A549 (cell line): Measurements from ENCODE around the gene ORM1. TPM values are rescaled to one million over a fixed set of nuclear protein-coding genes. Genes with fewer than 3 reads are reported as not detected.
"Not testable (repeated sequence)": the region's sequence is repeated elsewhere in the genome, so short reads cannot be mapped to it uniquely, and the experiment has no call there.

Source experiments
- ATAC-seq, 2 experiments: fragments of 200-7000 bp in 1 of 2; fragments of >200 bp in 1 of 2; cut with Nextera tagmentation in 1 of 2; cut with Tn5 transposase in 1 of 2; 3 replicates each; pipeline versions ENCODE4 v1.8.0 to v1.9.1; 2018 to 2020; ENCODE audit warnings: mild to moderate bottlenecking in 1 of 2, moderate library complexity in 1 of 2
- CTCF ChIA-PET: fragments of 300-600 bp; sonication (Branson Sonifier 250); formaldehyde crosslinking; extraction: SDS; loops from one replicate; lab custom pipeline; 2021; ENCODE audit warnings: antibody characterized with exemption, inconsistent platforms; lab: Yijun Ruan, JAX
- POLR2A ChIA-PET: fragments of 350-600 bp; formaldehyde crosslinking; extraction: SDS; loops from one replicate; lab custom pipeline; 2021; ENCODE audit warnings: antibody characterized with exemption, inconsistent platforms; lab: Yijun Ruan, JAX
- DNase-seq, 2 experiments: peaks; one replicate each; pipeline versions ENCODE4 v3.0.0 to v3.0.0-alpha.2; 2011 to 2016; ENCODE audit warnings: low read depth in 1 of 2, low spot score in 1 of 2
- FAIRE-seq: peaks from 2 replicates; lab custom pipeline; 2011; peaks lifted over from hg19 to GRCh38; lab: Jason Lieb, UNC
- H3K27ac ChIP-seq, 2 experiments: fragments of >200 bp; sonication (Bioruptor Twin); formaldehyde crosslinking; 3 replicates each; pipeline ENCODE4 v1.5.1; 2016 to 2017
- H3K4me1 ChIP-seq: fragments of >200 bp; sonication (Bioruptor Twin); formaldehyde crosslinking; 3 replicates; pipeline ENCODE4 v1.6.1; 2016
- H3K4me2 ChIP-seq: fragments of >200 bp; sonication (Bioruptor Twin); formaldehyde crosslinking; 3 replicates; pipeline ENCODE4 v1.6.1; 2016
- H3K4me3 ChIP-seq: fragments of >200 bp; sonication (Bioruptor Twin); formaldehyde crosslinking; 3 replicates; pipeline ENCODE4 v1.5.1; 2016
- H3K9me3 ChIP-seq: fragments of >200 bp; sonication (Bioruptor Twin); formaldehyde crosslinking; 3 replicates; pipeline ENCODE4 v1.6.1; 2016
- FOSL2 ChIP-seq, 2 experiments: fragments of 450-650 bp in 1 of 2; fragments of >200 bp in 1 of 2; sonication (Bioruptor Twin) in 1 of 2; formaldehyde crosslinking; IDR thresholded peaks; 2 replicates each; pipeline versions ENCODE4 v1.5.0 to v1.6.1; 2016 to 2020; ENCODE audit warnings: mild to moderate bottlenecking in 1 of 2, moderate library complexity in 1 of 2
- HOXB5 ChIP-seq: fragments of 250-450 bp; sonication (Bioruptor Pico); IDR thresholded peaks from 2 replicates; pipeline ENCODE4 v1.5.0; 2020; ENCODE audit warnings: mild to moderate bottlenecking, moderate library complexity
- MYC ChIP-seq: IDR thresholded peaks from 2 replicates; pipeline ENCODE4 v1.6.1; 2012; ENCODE audit warnings: mild to moderate bottlenecking, inconsistent platforms, low read length, improper control_type of control experiment, borderline replicate concordance
- POLR2AphosphoS2 ChIP-seq: conservative IDR thresholded peaks from 2 replicates; pipeline ENCODE4 v1.6.1; 2012; ENCODE audit warnings: low read length, improper control_type of control experiment, inconsistent platforms
- RARB ChIP-seq: fragments of 250-450 bp; sonication (Bioruptor Pico); IDR thresholded peaks from 2 replicates; pipeline ENCODE4 v1.8.0; 2021; ENCODE audit warnings: mild to moderate bottlenecking, moderate library complexity
- WGBS: methylation state at CpG from one replicate; pipeline ENCODE4 v1.1.6; 2017; ENCODE audit errors: missing lambda C conversion rate; 5-methylcytosine and 5-hydroxymethylcytosine counted together
- polyA plus RNA-seq, 4 experiments: library from polyadenylated mRNA; depleted of rRNA in 3 of 4; stranded (reverse); fragments of >200 nt; fragmentation: RNase III in 1 of 4; extraction: RNeasy Plus Mini Kit Qiagen cat#74134 plus additional on column Dnase treatment in 1 of 4; gene quantifications; 2 replicates in 3 of 4; 3 replicates in 1 of 4; pipeline ENCODE4 v1.2.3, GENCODE V29; 2011 to 2017
- TF ChIP-seq, protein P1 (sequence below): fragments of 250-450 bp; sonication (Bioruptor Pico); IDR thresholded peaks from 2 replicates; pipeline ENCODE4 v1.5.0; 2020; ENCODE audit warnings: low read depth, mild to moderate bottlenecking, moderate library complexity

The ORM1 gene
- polyA plus RNA-seq, 2 of the 4 experiments (the other 2 are of a cell fraction): 0.12 to 0.19 TPM

DNA sequence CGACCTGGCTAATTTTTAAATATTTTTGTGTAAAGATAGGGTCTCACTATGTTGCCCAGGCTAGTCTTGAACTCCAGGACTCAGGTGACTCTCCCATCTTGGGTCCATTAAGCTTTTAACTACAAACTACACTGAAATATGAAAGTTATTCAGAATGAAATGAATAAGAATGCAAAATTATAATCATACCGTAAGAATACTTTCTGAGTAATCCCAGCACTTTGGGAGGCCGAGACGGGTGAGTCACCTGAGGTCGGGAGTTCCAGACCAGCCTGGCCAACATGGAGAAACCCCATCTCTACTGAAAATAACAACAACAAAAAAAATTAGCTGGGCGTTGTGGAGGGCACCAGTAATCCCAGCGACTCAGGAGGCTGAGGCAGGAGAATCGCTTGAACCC, 1.1 kb upstream of the ORM1 start:
- H3K27ac ChIP-seq: no peak overlapping the region
- ATAC-seq: no peak
- H3K4me3 ChIP-seq: no peak overlapping the region
- TF ChIP-seq HOXB5 (CRISPR knock-in tag): no peak
- no peak for TF ChIP-seq FOSL2 (IDR thresholded peaks at IDR 0.05)
- 0 out of 2 replicates have a peak, but pooled peaks have one; percentile 13 for TF ChIP-seq FOSL2 (CRISPR knock-in tag; IDR thresholded peaks at IDR 0.05)
- FAIRE-seq: no peak
- CTCF ChIA-PET: interaction anchor here (1.2 to 1.4 kb wide), 2 partner anchors 167 to 239 kb away, joined by 3 read pairs; no protein-coding TSS in a partner anchor
- DNase-seq: no peak
- peaks cover 10% of the 10 kb centered on the region; the same call in 2 of the 3 replicates for H3K4me1 ChIP-seq
- WGBS: 53% methylated on average over 8 of the region's 8 CpGs
- POLR2A ChIA-PET: no interaction called here
- no peak overlapping the region for H3K4me2 ChIP-seq
- H3K9me3 ChIP-seq: no peaks in the 10 kb centered on the region

DNA sequence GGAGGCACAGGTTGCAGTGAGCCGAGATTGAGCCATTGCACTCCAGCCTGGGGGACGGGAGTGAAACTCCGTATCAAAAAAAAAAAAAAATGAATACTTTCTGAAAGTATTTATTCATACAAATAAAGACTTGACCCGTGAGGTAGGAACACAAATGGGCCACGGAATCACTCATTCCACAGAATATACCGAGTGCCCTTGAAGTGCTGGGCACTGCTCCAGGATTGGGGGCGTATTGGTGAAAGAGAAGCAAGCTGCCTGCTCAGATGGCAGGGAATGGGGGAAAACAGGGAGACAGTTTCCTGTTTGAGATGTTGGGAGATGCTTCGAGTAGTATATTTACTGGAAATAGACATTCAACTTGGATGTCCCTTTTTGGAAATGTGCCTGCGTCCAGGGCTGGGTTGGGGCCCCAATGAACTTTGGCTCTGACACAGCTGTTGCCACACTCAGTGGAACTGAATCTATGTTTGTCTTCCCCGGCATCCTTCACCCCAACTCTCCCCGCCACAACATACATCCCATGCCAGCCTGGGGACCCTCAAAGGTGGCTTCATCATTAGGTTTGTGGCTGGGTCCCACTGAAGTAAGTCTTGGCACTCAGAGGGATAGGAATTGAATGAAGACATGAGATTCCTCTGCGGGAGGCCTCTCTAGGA, 609 bp upstream of the ORM1 start:
- H3K4me2 ChIP-seq, H3K4me3 ChIP-seq, FAIRE-seq, POLR2A ChIA-PET, ATAC-seq, DNase-seq, H3K9me3 ChIP-seq, H3K27ac ChIP-seq: not testable (repeated sequence)
- 75% methylated on average over 11 of the region's 12 CpGs for WGBS
- peaks cover 10% of the 10 kb centered on the region; the same call in 2 of the 3 replicates for H3K4me1 ChIP-seq
- CTCF ChIA-PET: interaction anchor here (0.6 to 1.4 kb wide), 3 partner anchors 118 to 568 kb away, joined by 3 read pairs; no protein-coding TSS in a partner anchor

DNA sequence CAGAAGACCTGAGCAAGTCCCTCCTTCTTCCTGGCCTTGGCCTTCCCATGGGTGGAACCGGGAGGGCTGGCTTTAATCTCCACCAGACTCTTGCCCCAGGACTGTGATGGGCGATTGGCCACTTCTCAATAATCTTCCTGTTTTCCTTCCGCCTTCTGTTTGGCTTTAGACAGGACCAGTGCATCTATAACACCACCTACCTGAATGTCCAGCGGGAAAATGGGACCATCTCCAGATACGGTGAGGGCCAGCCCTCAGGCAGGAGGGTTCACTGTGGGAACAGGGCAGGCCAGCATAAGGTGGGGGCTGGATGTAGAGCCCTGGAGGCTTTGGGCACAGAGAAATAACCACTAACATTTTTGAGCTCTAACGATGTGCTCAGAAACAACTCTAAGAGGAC, 951 bp downstream of the ORM1 start:
- ATAC-seq, POLR2A ChIA-PET, FAIRE-seq, H3K4me1 ChIP-seq, H3K4me2 ChIP-seq, H3K9me3 ChIP-seq, DNase-seq, H3K4me3 ChIP-seq, H3K27ac ChIP-seq: not testable (repeated sequence)
- CTCF ChIA-PET: interaction anchor here (1.0 kb wide), 1 partner anchor 216 kb away, joined by 3 read pairs; no protein-coding TSS in a partner anchor
- WGBS: 70% methylated on average over 6 of the region's 6 CpGs

DNA sequence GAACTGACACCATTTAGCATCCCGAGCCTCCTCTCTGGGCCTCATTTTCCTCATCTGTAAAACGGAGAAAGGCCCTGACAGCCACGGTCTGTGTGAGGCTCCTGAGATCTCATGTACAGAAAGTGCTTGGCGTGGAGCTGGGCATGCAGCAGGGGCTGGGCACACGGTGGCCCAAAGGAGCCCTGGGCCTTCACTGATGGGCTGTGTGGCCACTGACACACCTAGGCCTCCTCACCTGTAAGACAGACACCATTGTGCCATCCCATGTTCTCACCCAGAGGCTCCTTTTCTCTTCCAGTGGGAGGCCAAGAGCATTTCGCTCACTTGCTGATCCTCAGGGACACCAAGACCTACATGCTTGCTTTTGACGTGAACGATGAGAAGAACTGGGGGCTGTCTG, 1.6 kb downstream of the ORM1 start:
- no peaks in the 10 kb centered on the region for H3K9me3 ChIP-seq
- FAIRE-seq (no peak), ATAC-seq (peak in 1 of 2 experiments; percentile 15; a peak in 1 of 6 replicates), DNase-seq (no peak)
- POLR2A ChIA-PET: no interaction called here
- TF ChIP-seq POLR2AphosphoS2 (no peak), MYC (no peak), RARB (CRISPR knock-in tag) (no peak)
- TF ChIP-seq, protein P1, sequence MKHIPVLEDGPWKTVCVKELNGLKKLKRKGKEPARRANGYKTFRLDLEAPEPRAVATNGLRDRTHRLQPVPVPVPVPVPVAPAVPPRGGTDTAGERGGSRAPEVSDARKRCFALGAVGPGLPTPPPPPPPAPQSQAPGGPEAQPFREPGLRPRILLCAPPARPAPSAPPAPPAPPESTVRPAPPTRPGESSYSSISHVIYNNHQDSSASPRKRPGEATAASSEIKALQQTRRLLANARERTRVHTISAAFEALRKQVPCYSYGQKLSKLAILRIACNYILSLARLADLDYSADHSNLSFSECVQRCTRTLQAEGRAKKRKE (CRISPR knock-in tag): no peak
- H3K27ac ChIP-seq: no peak overlapping the region
- WGBS: 61% methylated on average over 8 of the region's 8 CpGs
- CTCF ChIA-PET: interaction anchor here (1.0 kb wide), 1 partner anchor 216 kb away, joined by 3 read pairs; no protein-coding TSS in a partner anchor
- H3K4me2 ChIP-seq: no peak overlapping the region
- H3K4me1 ChIP-seq: peaks cover 6% of the 10 kb centered on the region; the same call in 1 of the 3 replicates
- no peak overlapping the region for H3K4me3 ChIP-seq

DNA sequence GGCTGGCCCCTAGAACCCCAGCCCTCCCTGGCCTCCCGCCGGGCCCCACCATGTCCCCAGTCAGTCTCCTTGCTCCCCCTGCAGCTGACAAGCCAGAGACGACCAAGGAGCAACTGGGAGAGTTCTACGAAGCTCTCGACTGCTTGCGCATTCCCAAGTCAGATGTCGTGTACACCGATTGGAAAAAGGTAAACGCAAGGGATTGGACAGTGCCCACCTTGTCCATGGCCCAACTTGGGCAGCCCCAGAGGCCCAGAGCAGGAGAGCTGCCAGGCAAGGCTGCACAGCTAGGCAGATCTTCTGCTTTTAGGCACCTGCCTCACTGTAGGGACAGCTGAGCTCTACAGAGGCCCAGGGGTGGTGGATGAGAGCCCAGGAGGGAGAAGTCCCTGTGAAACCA, 2.1 kb downstream of the ORM1 start:
- H3K9me3 ChIP-seq, FAIRE-seq, H3K4me2 ChIP-seq, DNase-seq, H3K27ac ChIP-seq, POLR2A ChIA-PET, H3K4me3 ChIP-seq, H3K4me1 ChIP-seq: not testable (repeated sequence)
- 87% methylated on average over 6 of the region's 9 CpGs for WGBS
- ATAC-seq: peak; percentile 15 to 21; a peak in 2 of 6 replicates
- CTCF ChIA-PET: interaction anchor here (1.0 kb wide), 1 partner anchor 217 kb away, joined by 3 read pairs; no protein-coding TSS in a partner anchor

DNA sequence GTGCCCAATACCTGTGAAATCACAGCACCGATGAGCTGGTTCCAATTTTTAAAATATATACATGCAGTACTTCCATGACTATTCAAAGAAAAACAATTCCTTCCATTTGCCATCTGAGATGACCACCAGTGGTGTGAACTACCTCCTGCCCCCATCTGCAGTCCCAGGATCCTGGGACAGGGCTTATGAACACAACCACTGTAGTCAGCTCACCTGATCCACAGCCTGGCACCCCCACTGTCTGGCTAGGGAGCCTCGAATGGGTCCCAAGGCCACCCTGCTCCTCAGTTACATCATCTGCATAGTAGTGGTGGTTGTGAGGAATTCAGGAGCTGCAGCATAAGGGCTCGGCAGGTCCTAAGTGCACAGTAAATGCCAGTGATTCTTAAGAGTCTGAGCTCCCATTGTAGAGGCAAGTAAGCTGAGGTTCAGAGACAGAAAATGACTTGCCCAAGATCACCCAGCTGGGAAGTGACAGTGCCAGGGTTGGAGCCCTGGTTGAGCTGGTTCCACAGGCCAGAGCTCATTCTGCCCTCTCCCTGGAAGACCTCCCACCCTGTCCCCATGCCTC, 2.9 kb downstream of the ORM1 start:
- POLR2A ChIA-PET, CTCF ChIA-PET, FAIRE-seq: not testable (repeated sequence)

More for the DNA sequence above, 2.9 kb downstream of the ORM1 start:
- H3K27ac ChIP-seq, DNase-seq, H3K4me2 ChIP-seq, H3K4me3 ChIP-seq, ATAC-seq, H3K9me3 ChIP-seq, H3K4me1 ChIP-seq: not testable (repeated sequence)
- 78% methylated on average over 2 of the region's 3 CpGs for WGBS
